K562 (cell line): ENCODE measurements around the gene MYOZ1. TPM values are rescaled to one million over a fixed set of nuclear protein-coding genes. Genes with fewer than 3 reads are reported as not detected.

Source experiments
- BRF1 ChIP-seq: IDR thresholded peaks from 3 replicates; pipeline ENCODE4 v1.6.1; 2011; ENCODE audit warnings: borderline replicate concordance, mild to moderate bottlenecking; ENCODE audit not compliant: insufficient read length; ENCODE audit errors: extremely low read depth
- GABPA ChIP-seq: fragments of 200-800 bp; sonication (Bioruptor generic); conservative IDR thresholded peaks from 2 replicates; pipeline ENCODE4 v1.6.1; 2016; ENCODE audit warnings: low read depth, missing genetic modification characterization, missing compliant biosample characterization
- PHF8 ChIP-seq: fragments of 200-600 bp; sonication (generic); IDR thresholded peaks from 2 replicates; pipeline ENCODE4 v1.6.1; 2012; ENCODE audit warnings: mixed run types, mild to moderate bottlenecking, inconsistent platforms, low read length, moderate library complexity, borderline replicate concordance
- RB1 ChIP-seq: fragments of 450-650 bp; IDR thresholded peaks from 2 replicates; pipeline ENCODE4 v1.6.1; 2017; ENCODE audit warnings: low read depth, mild to moderate bottlenecking
- SMARCA4 ChIP-seq: fragments of 450-650 bp; IDR thresholded peaks from 2 replicates; pipeline ENCODE4 v1.6.1; 2016
- ZNF384 ChIP-seq: IDR thresholded peaks from 2 replicates; pipeline ENCODE4 v1.6.1; 2012; ENCODE audit warnings: low read depth, low read length, improper control_type of control experiment
- polyA plus RNA-seq, 8 experiments: library from polyadenylated mRNA; depleted of rRNA in 4 of 8; stranded (reverse) in 5 of 8; unstranded in 3 of 8; fragments of >200 nt; fragmentation: Nextera tagmentation in 2 of 8; fragmentation: Illumina TruSeq in 1 of 8; extraction: Ambion mirVana in 2 of 8; extraction: Trizol in 1 of 8; gene quantifications; 2 replicates each; pipeline versions ENCODE4 v1.2.1 to v1.2.3, GENCODE V29; 2011 to 2014; ENCODE audit warnings: inconsistent platforms in 1 of 8, missing spikeins in 1 of 8
- total RNA-seq, 7 experiments: library from RNA; depleted of rRNA in 6 of 7; stranded (reverse); fragments of >200 nt in 6 of 7; fragmentation: Illumina TruSeq in 2 of 7; extraction: Trizol in 2 of 7; gene quantifications; 2 replicates each; pipeline versions ENCODE4 v1.2.1 to v1.2.3, GENCODE V29; 2011 to 2021; ENCODE audit warnings: low replicate concordance in 1 of 7
- TF ChIP-seq, protein P1 (sequence below): fragments of 200-600 bp; sonication (generic); IDR thresholded peaks from one replicate; pipeline ENCODE4 v1.6.1; 2012; ENCODE audit warnings: mild to moderate bottlenecking, low read depth, low read length, inconsistent platforms
- TF ChIP-seq, protein P2 (sequence below): fragments of 450-650 bp; formaldehyde crosslinking; conservative IDR thresholded peaks from 2 replicates; pipeline ENCODE4 v1.4.0; 2022; ENCODE audit warnings: mild to moderate bottlenecking, missing genetic modification characterization

MYOZ1 gene
- total and polyA plus RNA-seq, 9 of the 15 experiments (the other 6 are each of a cell fraction or from before 2014, with no cell fraction given): 0.03 to 0.18 (median 0.07) TPM; not detected in 5

- TF ChIP-seq, protein P1, sequence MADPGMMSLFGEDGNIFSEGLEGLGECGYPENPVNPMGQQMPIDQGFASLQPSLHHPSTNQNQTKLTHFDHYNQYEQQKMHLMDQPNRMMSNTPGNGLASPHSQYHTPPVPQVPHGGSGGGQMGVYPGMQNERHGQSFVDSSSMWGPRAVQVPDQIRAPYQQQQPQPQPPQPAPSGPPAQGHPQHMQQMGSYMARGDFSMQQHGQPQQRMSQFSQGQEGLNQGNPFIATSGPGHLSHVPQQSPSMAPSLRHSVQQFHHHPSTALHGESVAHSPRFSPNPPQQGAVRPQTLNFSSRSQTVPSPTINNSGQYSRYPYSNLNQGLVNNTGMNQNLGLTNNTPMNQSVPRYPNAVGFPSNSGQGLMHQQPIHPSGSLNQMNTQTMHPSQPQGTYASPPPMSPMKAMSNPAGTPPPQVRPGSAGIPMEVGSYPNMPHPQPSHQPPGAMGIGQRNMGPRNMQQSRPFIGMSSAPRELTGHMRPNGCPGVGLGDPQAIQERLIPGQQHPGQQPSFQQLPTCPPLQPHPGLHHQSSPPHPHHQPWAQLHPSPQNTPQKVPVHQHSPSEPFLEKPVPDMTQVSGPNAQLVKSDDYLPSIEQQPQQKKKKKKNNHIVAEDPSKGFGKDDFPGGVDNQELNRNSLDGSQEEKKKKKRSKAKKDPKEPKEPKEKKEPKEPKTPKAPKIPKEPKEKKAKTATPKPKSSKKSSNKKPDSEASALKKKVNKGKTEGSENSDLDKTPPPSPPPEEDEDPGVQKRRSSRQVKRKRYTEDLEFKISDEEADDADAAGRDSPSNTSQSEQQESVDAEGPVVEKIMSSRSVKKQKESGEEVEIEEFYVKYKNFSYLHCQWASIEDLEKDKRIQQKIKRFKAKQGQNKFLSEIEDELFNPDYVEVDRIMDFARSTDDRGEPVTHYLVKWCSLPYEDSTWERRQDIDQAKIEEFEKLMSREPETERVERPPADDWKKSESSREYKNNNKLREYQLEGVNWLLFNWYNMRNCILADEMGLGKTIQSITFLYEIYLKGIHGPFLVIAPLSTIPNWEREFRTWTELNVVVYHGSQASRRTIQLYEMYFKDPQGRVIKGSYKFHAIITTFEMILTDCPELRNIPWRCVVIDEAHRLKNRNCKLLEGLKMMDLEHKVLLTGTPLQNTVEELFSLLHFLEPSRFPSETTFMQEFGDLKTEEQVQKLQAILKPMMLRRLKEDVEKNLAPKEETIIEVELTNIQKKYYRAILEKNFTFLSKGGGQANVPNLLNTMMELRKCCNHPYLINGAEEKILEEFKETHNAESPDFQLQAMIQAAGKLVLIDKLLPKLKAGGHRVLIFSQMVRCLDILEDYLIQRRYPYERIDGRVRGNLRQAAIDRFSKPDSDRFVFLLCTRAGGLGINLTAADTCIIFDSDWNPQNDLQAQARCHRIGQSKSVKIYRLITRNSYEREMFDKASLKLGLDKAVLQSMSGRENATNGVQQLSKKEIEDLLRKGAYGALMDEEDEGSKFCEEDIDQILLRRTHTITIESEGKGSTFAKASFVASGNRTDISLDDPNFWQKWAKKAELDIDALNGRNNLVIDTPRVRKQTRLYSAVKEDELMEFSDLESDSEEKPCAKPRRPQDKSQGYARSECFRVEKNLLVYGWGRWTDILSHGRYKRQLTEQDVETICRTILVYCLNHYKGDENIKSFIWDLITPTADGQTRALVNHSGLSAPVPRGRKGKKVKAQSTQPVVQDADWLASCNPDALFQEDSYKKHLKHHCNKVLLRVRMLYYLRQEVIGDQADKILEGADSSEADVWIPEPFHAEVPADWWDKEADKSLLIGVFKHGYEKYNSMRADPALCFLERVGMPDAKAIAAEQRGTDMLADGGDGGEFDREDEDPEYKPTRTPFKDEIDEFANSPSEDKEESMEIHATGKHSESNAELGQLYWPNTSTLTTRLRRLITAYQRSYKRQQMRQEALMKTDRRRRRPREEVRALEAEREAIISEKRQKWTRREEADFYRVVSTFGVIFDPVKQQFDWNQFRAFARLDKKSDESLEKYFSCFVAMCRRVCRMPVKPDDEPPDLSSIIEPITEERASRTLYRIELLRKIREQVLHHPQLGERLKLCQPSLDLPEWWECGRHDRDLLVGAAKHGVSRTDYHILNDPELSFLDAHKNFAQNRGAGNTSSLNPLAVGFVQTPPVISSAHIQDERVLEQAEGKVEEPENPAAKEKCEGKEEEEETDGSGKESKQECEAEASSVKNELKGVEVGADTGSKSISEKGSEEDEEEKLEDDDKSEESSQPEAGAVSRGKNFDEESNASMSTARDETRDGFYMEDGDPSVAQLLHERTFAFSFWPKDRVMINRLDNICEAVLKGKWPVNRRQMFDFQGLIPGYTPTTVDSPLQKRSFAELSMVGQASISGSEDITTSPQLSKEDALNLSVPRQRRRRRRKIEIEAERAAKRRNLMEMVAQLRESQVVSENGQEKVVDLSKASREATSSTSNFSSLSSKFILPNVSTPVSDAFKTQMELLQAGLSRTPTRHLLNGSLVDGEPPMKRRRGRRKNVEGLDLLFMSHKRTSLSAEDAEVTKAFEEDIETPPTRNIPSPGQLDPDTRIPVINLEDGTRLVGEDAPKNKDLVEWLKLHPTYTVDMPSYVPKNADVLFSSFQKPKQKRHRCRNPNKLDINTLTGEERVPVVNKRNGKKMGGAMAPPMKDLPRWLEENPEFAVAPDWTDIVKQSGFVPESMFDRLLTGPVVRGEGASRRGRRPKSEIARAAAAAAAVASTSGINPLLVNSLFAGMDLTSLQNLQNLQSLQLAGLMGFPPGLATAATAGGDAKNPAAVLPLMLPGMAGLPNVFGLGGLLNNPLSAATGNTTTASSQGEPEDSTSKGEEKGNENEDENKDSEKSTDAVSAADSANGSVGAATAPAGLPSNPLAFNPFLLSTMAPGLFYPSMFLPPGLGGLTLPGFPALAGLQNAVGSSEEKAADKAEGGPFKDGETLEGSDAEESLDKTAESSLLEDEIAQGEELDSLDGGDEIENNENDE: no peak
- peak; percentile 50; the same call in 1 of the 2 replicates for TF ChIP-seq ZNF384
- no peak for TF ChIP-seq BRF1
- peak; percentile 37; the same call in 1 of the 2 replicates for TF ChIP-seq SMARCA4
- TF ChIP-seq RB1: peak; percentile 38
- TF ChIP-seq PHF8: peak; percentile 62; the same call in 1 of the 2 replicates
- TF ChIP-seq, protein P2, sequence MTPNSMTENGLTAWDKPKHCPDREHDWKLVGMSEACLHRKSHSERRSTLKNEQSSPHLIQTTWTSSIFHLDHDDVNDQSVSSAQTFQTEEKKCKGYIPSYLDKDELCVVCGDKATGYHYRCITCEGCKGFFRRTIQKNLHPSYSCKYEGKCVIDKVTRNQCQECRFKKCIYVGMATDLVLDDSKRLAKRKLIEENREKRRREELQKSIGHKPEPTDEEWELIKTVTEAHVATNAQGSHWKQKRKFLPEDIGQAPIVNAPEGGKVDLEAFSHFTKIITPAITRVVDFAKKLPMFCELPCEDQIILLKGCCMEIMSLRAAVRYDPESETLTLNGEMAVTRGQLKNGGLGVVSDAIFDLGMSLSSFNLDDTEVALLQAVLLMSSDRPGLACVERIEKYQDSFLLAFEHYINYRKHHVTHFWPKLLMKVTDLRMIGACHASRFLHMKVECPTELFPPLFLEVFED (CRISPR knock-in tag): 0 out of 2 replicates have a peak, but pooled peaks have one; percentile 73
- TF ChIP-seq GABPA (tag): no peak; the same call in 1 of the 2 replicates
Observed at GRCh38 chr10:73625004-73625883, 16.0 kb downstream of the MYOZ1 start (continued).
